Tibial artery (tissue), 4 donors: ENCODE data around the gene SCGB2A2.

Experiments used
- DNase-seq, 2 donors: peaks; one replicate each; pipeline ENCODE4 v3.0.0-alpha.2; 2019
- H3K27ac ChIP-seq, 2 donors: fragments of 200-600 bp; sonication (generic) in 1 of 2; 1 replicate in 1 of 2; 2 replicates in 1 of 2; pipeline ENCODE4 v1.5.1; 2018 to 2019; ENCODE audit warnings: mild to moderate bottlenecking in 1 of 2
- H3K27me3 ChIP-seq, 2 donors: fragments of 200-600 bp; sonication (generic) in 1 of 2; one replicate each; pipeline versions ENCODE4 v1.5.1 to v1.6.0; 2016 to 2019
- H3K36me3 ChIP-seq, 3 donors: fragments of 200-600 bp; sonication (generic) in 2 of 3; one replicate each; pipeline ENCODE4 v1.5.1; 2016 to 2019; ENCODE audit warnings: mild to moderate bottlenecking in 2 of 3
- H3K4me1 ChIP-seq, 4 donors: fragments of 200-600 bp; sonication (generic) in 2 of 4; 1 replicate in 3 of 4; 2 replicates in 1 of 4; pipeline ENCODE4 v1.5.1; 2016 to 2019
- H3K4me3 ChIP-seq, 2 donors: fragments of 200-600 bp; sonication (generic) in 1 of 2; 1 replicate in 1 of 2; 2 replicates in 1 of 2; pipeline ENCODE4 v1.5.1; 2018 to 2019; ENCODE audit warnings: mild to moderate bottlenecking in 2 of 2
- H3K9me3 ChIP-seq, 3 donors: fragments of 200-600 bp; sonication (generic) in 1 of 3; one replicate each; pipeline ENCODE4 v1.5.1; 2016 to 2019
- CTCF ChIP-seq, 2 experiments: fragments of 200-600 bp in 1 of 2; fragments of 450-650 bp in 1 of 2; IDR thresholded peaks; one replicate each; pipeline ENCODE4 v1.5.1; 2017 to 2019; ENCODE audit warnings: antibody characterized with exemption in 2 of 2, mild to moderate bottlenecking in 1 of 2, moderate library complexity in 1 of 2
- intact Hi-C: fragments of 100-400 bp; cut with DNase I; formaldehyde crosslinking; loops from one replicate; pipeline ENCODE4 v1.15.0; 2023; ENCODE audit warnings: low total_unique reads

SCGB2A2 gene

GRCh38 chr11:62237499-62237898 lies 32.5 kb upstream of the SCGB2A2 start:
- H3K4me3 ChIP-seq = no peak overlapping the region
- no peak overlapping the region for H3K27ac ChIP-seq
- no peak for DNase-seq
- TF ChIP-seq CTCF (IDR thresholded peaks at IDR 0.05) = no peak
- no peaks in the 10 kb centered on the region for H3K9me3 ChIP-seq
- intact Hi-C loops = no loop called here
- peaks cover 0 to 2% (median 0%) of the 10 kb centered on the region in 4 donors for H3K4me1 ChIP-seq
- peaks cover 0 to 21% of the 10 kb centered on the region in 2 donors for H3K27me3 ChIP-seq
- no peaks in the 10 kb centered on the region for H3K36me3 ChIP-seq

GRCh38 chr11:62238151-62238550 lies 31.8 kb upstream of the SCGB2A2 start:
- TF ChIP-seq CTCF (IDR thresholded peaks at IDR 0.05) = no peak
- Histone ChIP-seq H3K4me1 (peaks cover 0 to 2% (median 0%) of the 10 kb centered on the region in 4 donors), H3K36me3 (no peaks in the 10 kb centered on the region), H3K4me3 (no peak overlapping the region), H3K27ac (no peak overlapping the region), H3K9me3 (no peaks in the 10 kb centered on the region), H3K27me3 (peaks cover 0 to 26% of the 10 kb centered on the region in 2 donors)
- no peak for DNase-seq
- intact Hi-C loops = no loop called here

- no peak for TF ChIP-seq CTCF (IDR thresholded peaks at IDR 0.05)
- Histone ChIP-seq H3K4me1 (peaks cover 0 to 2% (median 0%) of the 10 kb centered on the region in 4 donors), H3K27me3 (peaks cover 0 to 26% of the 10 kb centered on the region in 2 donors), H3K36me3 (no peaks in the 10 kb centered on the region), H3K27ac (no peak overlapping the region), H3K4me3 (no peak overlapping the region), H3K9me3 (no peaks in the 10 kb centered on the region)
- intact Hi-C loops = no loop called here
- no peak for DNase-seq
These were observed 28.9 kb upstream of the SCGB2A2 start for GRCh38 chr11:62241095-62241494.

GRCh38 chr11:62242021-62242420 lies 27.9 kb upstream of the SCGB2A2 start, which contains the start of gene SCGB1D2:
Gene SCGB1D2, plus strand, starts transcription at chr11:62242239. Its CDS starts 69 bp downstream, at chr11:62242308.
- TF ChIP-seq CTCF (IDR thresholded peaks at IDR 0.05) = no peak
- peaks cover 0 to 2% (median 0%) of the 10 kb centered on the region in 4 donors for H3K4me1 ChIP-seq
- intact Hi-C loops = no loop called here
- no peaks in the 10 kb centered on the region for H3K9me3 ChIP-seq
- no peak within 1 kb of the TSS for H3K4me3 ChIP-seq
- H3K27me3 ChIP-seq = peaks cover 0 to 26% of the 10 kb centered on the region in 2 donors
- no peak for DNase-seq
- H3K27ac ChIP-seq = no peak within 1 kb of the TSS
- no peaks in the 10 kb centered on the region for H3K36me3 ChIP-seq

GRCh38 chr11:62245271-62245753 lies 24.6 kb upstream of the SCGB2A2 start:
- Histone ChIP-seq H3K27me3 (peaks cover 0 to 19% of the 10 kb centered on the region in 2 donors), H3K27ac (no peak overlapping the region), H3K4me1 (peaks cover 0 to 2% (median 0%) of the 10 kb centered on the region in 4 donors), H3K4me3 (no peak overlapping the region), H3K9me3 (peaks cover 0 to 5% (median under 1%) of the 10 kb centered on the region in 3 donors), H3K36me3 (no peaks in the 10 kb centered on the region)
- intact Hi-C loops = no loop called here
- TF ChIP-seq CTCF (IDR thresholded peaks at IDR 0.05) = no peak
- DNase-seq = no peak
